GM12875 (cell line): ENCODE data around the gene SFMBT2.

ENCODE experiments used
- H3K4me3 ChIP-seq: one replicate; pipeline ENCODE4 v1.5.1; 2011; ENCODE audit warnings: low read depth, low read length, control low read depth
- TF ChIP-seq, protein P1 (sequence below): IDR thresholded peaks from 2 replicates; pipeline ENCODE4 v1.5.1; 2011; ENCODE audit warnings: low read depth, mild to moderate bottlenecking, control low read depth, inconsistent platforms, low read length, moderate library complexity, borderline replicate concordance; ENCODE audit not compliant: insufficient read depth

SFMBT2 gene

DNA sequence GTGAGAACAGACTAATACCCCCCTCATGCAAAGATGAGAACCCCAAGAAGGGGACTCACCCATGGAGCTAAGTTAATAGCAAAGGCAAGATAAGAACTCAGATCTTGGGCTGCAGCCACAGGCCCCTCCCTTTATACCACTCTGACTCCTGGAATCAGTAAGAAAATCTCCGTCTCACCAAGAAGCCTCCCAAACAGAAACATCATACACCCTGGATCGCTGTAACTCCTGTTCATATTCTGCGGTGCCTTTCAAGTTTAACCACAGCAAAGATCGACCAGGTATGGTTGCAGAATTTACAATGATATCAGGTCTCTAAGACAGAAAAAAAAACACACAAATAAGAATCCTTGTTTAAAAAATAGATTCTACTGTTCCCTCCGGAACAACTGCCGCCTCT, 47.1 kb downstream of the SFMBT2 start:
- TF ChIP-seq, protein P1, sequence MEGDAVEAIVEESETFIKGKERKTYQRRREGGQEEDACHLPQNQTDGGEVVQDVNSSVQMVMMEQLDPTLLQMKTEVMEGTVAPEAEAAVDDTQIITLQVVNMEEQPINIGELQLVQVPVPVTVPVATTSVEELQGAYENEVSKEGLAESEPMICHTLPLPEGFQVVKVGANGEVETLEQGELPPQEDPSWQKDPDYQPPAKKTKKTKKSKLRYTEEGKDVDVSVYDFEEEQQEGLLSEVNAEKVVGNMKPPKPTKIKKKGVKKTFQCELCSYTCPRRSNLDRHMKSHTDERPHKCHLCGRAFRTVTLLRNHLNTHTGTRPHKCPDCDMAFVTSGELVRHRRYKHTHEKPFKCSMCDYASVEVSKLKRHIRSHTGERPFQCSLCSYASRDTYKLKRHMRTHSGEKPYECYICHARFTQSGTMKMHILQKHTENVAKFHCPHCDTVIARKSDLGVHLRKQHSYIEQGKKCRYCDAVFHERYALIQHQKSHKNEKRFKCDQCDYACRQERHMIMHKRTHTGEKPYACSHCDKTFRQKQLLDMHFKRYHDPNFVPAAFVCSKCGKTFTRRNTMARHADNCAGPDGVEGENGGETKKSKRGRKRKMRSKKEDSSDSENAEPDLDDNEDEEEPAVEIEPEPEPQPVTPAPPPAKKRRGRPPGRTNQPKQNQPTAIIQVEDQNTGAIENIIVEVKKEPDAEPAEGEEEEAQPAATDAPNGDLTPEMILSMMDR, result no peak
- H3K4me3 ChIP-seq, result no peak overlapping the region

DNA sequence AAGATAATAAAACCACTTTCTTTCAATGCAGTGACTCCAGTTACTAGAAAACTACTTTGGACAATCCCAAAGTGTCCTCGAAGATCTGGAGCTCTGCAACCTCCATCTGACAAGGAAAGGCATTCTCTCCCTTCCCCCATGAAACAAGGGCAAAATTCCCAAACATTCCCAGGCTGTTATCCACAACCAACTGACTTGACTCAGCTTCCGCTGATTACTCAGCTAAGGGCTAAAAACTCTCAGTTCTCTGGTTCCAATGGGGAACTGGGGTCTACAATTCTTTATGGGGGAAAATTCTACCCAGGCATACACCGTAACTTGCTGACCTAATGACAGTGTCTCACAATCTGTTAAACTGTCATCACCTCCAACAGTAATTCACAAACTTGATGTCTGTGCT, 48.4 kb downstream of the SFMBT2 start:
- TF ChIP-seq, protein P1, result no peak
- no peak overlapping the region for H3K4me3 ChIP-seq

DNA sequence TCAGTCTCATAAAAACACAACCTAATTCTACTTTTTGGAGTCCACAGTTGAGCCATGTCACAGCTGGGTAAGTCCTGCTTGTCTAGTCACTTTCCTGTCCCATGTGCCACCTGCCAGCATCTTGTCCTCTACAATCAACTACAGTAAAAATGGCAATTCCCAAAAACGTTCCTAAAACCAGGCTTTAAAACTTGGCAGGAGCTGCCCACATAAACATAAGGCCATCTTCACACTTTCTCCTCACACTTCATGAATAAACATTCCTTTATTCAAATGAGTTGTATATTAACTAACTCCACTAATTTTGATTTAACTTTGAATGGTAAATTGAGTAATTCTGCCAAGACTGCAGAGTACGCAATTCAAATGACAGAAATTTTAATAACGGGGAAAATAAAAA, 49.5 kb downstream of the SFMBT2 start:
- TF ChIP-seq, protein P1, result no peak
- H3K4me3 ChIP-seq, result no peak overlapping the region

DNA sequence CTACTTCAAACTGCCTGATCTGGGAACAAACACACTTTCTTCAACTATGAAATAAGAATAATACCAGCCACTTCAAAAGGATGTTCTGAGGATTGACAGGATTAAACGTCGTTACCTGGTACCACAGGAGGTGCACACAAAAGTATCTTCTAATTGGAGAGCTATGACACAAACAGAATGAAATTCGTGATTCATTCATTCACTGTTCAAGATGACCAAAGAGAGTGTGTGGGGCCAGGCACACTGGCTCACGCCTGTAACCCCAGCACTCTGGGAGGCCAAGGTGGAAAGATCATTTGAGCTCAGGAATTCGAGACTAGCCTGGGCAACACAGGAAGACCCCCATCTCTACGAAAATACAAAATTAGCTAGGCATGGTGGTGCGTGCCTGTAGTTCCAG, 50.9 kb downstream of the SFMBT2 start:
- H3K4me3 ChIP-seq, result no peak overlapping the region
- TF ChIP-seq, protein P1, result no peak

GRCh38 chr10:7359356-7359755, 51.5 kb downstream of the SFMBT2 start:
- TF ChIP-seq, protein P1, result no peak
- H3K4me3 ChIP-seq, result no peak overlapping the region

DNA sequence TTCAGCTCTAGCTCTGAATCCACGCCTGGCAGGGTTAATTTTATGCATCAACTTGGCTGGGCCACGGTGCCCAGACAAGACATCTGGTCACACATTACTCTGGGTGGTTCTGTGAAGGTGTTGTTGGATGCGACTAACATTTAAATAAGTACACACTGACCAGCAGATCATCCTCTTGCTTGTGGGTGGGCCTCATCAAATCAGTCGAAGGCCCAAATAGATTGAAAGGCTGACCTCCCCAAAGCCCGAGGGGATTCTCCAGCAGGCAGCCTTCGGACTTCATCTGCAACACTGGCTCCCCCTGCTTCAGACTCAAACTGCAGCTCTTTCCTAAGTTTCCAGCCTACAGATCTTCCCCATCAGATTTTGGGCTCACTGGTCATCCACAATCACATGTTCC, 53.6 kb downstream of the SFMBT2 start:
- no peak overlapping the region for H3K4me3 ChIP-seq
- TF ChIP-seq, protein P1, result no peak

- TF ChIP-seq, protein P1, result no peak
- H3K4me3 ChIP-seq, result no peak overlapping the region
Observed at GRCh38 chr10:7354330-7355047, 56.3 kb downstream of the SFMBT2 start.
